ENCODE results near the gene GABRB3.

DNA sequence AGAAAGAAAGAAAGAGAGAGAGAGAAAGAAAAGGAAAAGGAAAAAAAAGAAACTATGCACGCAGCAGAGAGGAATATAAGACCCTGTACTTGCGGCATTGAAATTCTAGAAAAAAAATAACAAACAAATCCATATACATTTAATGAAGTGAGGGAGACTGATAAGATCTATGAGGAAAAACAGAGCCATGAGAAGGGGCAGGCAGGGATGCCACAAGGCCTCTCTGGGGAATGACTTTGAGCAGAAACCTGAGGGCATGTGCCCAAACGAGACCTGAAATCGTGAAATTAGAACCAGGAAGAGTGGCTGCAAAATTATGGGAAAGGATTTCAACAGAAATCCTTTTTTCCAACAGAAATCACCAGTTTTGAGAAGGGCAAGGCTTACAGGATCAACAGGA is 98.4 kb downstream of the GABRB3 start:
- TF ChIP-seq, protein P1, sequence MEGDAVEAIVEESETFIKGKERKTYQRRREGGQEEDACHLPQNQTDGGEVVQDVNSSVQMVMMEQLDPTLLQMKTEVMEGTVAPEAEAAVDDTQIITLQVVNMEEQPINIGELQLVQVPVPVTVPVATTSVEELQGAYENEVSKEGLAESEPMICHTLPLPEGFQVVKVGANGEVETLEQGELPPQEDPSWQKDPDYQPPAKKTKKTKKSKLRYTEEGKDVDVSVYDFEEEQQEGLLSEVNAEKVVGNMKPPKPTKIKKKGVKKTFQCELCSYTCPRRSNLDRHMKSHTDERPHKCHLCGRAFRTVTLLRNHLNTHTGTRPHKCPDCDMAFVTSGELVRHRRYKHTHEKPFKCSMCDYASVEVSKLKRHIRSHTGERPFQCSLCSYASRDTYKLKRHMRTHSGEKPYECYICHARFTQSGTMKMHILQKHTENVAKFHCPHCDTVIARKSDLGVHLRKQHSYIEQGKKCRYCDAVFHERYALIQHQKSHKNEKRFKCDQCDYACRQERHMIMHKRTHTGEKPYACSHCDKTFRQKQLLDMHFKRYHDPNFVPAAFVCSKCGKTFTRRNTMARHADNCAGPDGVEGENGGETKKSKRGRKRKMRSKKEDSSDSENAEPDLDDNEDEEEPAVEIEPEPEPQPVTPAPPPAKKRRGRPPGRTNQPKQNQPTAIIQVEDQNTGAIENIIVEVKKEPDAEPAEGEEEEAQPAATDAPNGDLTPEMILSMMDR (IDR thresholded peaks at IDR 0.05) = no peak
- TF ChIP-seq, protein P2, sequence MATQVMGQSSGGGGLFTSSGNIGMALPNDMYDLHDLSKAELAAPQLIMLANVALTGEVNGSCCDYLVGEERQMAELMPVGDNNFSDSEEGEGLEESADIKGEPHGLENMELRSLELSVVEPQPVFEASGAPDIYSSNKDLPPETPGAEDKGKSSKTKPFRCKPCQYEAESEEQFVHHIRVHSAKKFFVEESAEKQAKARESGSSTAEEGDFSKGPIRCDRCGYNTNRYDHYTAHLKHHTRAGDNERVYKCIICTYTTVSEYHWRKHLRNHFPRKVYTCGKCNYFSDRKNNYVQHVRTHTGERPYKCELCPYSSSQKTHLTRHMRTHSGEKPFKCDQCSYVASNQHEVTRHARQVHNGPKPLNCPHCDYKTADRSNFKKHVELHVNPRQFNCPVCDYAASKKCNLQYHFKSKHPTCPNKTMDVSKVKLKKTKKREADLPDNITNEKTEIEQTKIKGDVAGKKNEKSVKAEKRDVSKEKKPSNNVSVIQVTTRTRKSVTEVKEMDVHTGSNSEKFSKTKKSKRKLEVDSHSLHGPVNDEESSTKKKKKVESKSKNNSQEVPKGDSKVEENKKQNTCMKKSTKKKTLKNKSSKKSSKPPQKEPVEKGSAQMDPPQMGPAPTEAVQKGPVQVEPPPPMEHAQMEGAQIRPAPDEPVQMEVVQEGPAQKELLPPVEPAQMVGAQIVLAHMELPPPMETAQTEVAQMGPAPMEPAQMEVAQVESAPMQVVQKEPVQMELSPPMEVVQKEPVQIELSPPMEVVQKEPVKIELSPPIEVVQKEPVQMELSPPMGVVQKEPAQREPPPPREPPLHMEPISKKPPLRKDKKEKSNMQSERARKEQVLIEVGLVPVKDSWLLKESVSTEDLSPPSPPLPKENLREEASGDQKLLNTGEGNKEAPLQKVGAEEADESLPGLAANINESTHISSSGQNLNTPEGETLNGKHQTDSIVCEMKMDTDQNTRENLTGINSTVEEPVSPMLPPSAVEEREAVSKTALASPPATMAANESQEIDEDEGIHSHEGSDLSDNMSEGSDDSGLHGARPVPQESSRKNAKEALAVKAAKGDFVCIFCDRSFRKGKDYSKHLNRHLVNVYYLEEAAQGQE (IDR thresholded peaks at IDR 0.05; ENCODE audit: insufficient read depth in 1 of 2, low read depth in 2 of 2, low read length in 1 of 2) = no peak
- no peak for TF ChIP-seq POLR2AphosphoS5 (IDR thresholded peaks at IDR 0.05; ENCODE audit: low read depth, low read length)
- no peak for TF ChIP-seq TCF7L2 (IDR thresholded peaks at IDR 0.05; ENCODE audit: low read depth, low read length)

Data from Panc1 (cell line).